ACC112 (cell line): ENCODE results near the gene MGRN1.

Experiments
- H2AFZ ChIP-seq: fragments of 200-600 bp; sonication (generic); one replicate; pipeline ENCODE4 v1.6.0; 2017; ENCODE audit warnings: antibody characterized with exemption, low read length; ENCODE audit not compliant: unreplicated experiment
- H3K27ac ChIP-seq: fragments of 200-600 bp; sonication (generic); 2 replicates; pipeline ENCODE4 v1.5.1; 2014; ENCODE audit warnings: low read depth, mild to moderate bottlenecking, antibody characterized with exemption, low read length, moderate library complexity
- H3K27me3 ChIP-seq: fragments of 200-600 bp; sonication (generic); 2 replicates; pipeline ENCODE4 v1.6.1; 2014; ENCODE audit warnings: mild to moderate bottlenecking, antibody characterized with exemption, low read length, moderate library complexity, mixed read lengths; ENCODE audit not compliant: insufficient read depth
- H3K36me3 ChIP-seq: fragments of 200-600 bp; sonication (generic); 2 replicates; pipeline ENCODE4 v1.6.1; 2016; ENCODE audit warnings: mild to moderate bottlenecking, antibody characterized with exemption, low read length, moderate library complexity, mixed read lengths; ENCODE audit not compliant: insufficient read depth
- H3K4me1 ChIP-seq: fragments of 200-600 bp; sonication (generic); one replicate; pipeline ENCODE4 v1.6.1; 2016; ENCODE audit warnings: low read length, mixed read lengths; ENCODE audit not compliant: insufficient read depth, unreplicated experiment, control insufficient read depth
- H3K4me3 ChIP-seq: fragments of 200-600 bp; sonication (generic); 2 replicates; pipeline ENCODE4 v1.5.1; 2014; ENCODE audit warnings: mild to moderate bottlenecking, low read depth, low read length
- H3K79me2 ChIP-seq: fragments of 200-600 bp; sonication (generic); one replicate; pipeline ENCODE4 v1.6.0; 2016; ENCODE audit warnings: low read length; ENCODE audit not compliant: control insufficient read depth, unreplicated experiment, insufficient read depth

MGRN1 gene

DNA sequence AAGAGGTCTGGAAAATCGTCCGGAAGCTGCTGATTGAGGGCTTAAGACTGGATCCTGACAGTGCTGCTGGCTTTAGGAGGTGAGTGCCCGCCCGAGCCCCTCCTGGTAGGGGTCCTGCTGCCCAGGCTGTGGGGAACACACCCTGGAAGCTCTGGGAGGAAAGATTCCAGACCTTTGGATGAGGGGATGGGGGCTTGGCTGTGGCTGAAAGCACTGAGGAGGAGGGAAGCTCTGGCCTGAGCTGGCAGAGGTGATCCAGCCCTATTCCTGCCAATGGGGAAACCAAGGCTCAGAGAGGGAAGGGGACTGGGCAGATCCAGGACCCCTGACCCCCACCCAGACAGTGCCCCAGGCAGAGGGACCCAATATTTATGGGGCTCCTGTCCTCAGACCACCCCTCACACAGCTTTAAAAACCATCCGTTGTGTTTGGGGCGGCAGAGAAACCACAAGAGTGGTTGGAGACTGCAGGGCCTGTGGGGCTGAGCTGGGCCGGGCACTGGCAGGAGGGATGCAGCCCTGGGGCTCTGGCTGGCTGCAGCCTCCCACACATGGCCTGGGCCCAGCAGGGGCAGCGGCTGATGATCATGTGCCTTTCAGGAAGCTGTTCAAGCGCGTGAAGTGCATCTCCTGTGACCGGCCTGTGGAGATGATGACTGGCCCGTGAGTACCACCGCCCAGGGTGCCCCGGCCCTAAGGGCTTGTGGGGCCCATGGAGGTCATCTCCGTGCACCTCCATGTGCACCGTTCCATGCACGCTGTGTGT is 32.7 kb upstream of the MGRN1 start:
- Histone ChIP-seq H3K79me2 (no peaks in the 10 kb centered on the region), H2AFZ (no peak overlapping the region), H3K36me3 (no peaks in the 10 kb centered on the region), H3K27me3 (peaks cover 23% of the 10 kb centered on the region), H3K4me1 (no peaks in the 10 kb centered on the region), H3K27ac (no peak overlapping the region), H3K4me3 (no peak overlapping the region)

DNA sequence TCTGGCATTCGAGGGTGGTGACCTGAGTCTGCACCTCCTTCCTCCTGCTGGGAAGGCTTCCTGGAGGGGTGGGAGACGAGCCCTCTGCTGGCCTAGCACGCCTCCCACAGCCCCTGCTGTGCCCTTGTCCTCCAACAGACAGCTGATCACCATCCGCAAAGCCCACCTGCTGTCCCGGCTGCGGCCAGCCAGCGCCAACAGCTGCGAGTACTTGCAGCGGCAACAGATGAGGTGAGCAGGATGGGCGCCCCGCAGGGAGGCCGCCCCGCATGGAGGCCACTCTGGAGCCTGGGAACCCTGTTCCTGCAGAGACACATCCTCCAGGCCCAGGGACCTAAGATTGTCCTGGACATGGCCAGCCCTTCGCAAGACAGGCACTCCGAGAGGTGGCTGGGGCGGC is 31.5 kb upstream of the MGRN1 start:
- Histone ChIP-seq H3K27ac (no peak overlapping the region), H2AFZ (no peak overlapping the region), H3K4me3 (no peak overlapping the region), H3K4me1 (no peaks in the 10 kb centered on the region), H3K79me2 (no peaks in the 10 kb centered on the region), H3K27me3 (peaks cover 14% of the 10 kb centered on the region; the same call in 1 of the 2 replicates), H3K36me3 (no peaks in the 10 kb centered on the region)

GRCh38 chr16:4594433-4595410 is 29.9 kb upstream of the MGRN1 start:
- Histone ChIP-seq H3K27ac (no peak overlapping the region), H3K36me3 (no peaks in the 10 kb centered on the region), H3K27me3 (0 out of 2 replicates have a peak, but pooled peaks cover 8% of the 10 kb centered on the region), H3K4me1 (no peaks in the 10 kb centered on the region), H3K4me3 (no peak overlapping the region), H3K79me2 (no peaks in the 10 kb centered on the region), H2AFZ (no peak overlapping the region)

GRCh38 chr16:4597174-4597573 is 27.5 kb upstream of the MGRN1 start:
- Histone ChIP-seq H2AFZ (no peak overlapping the region), H3K36me3 (no peaks in the 10 kb centered on the region), H3K4me1 (peaks cover 5% of the 10 kb centered on the region), H3K27me3 (0 out of 2 replicates have a peak, but pooled peaks cover 10% of the 10 kb centered on the region), H3K79me2 (no peaks in the 10 kb centered on the region), H3K4me3 (no peak overlapping the region), H3K27ac (no peak overlapping the region)

- Histone ChIP-seq H3K27ac (no peak overlapping the region), H3K4me3 (no peak overlapping the region), H3K4me1 (peaks cover 5% of the 10 kb centered on the region), H2AFZ (no peak overlapping the region), H3K27me3 (0 out of 2 replicates have a peak, but pooled peaks cover 10% of the 10 kb centered on the region), H3K36me3 (no peaks in the 10 kb centered on the region), H3K79me2 (no peaks in the 10 kb centered on the region)
Measured at GRCh38 chr16:4599037-4599436, 25.6 kb upstream of the MGRN1 start.

GRCh38 chr16:4599545-4599944 is 25.1 kb upstream of the MGRN1 start:
- H3K79me2 ChIP-seq, result no peaks in the 10 kb centered on the region
- H3K36me3 ChIP-seq, result no peaks in the 10 kb centered on the region
- no peak overlapping the region for H3K4me3 ChIP-seq
- H2AFZ ChIP-seq, result no peak overlapping the region
- H3K4me1 ChIP-seq, result peaks cover 5% of the 10 kb centered on the region
- no peak overlapping the region for H3K27ac ChIP-seq
- 0 out of 2 replicates have a peak, but pooled peaks cover 10% of the 10 kb centered on the region for H3K27me3 ChIP-seq

DNA sequence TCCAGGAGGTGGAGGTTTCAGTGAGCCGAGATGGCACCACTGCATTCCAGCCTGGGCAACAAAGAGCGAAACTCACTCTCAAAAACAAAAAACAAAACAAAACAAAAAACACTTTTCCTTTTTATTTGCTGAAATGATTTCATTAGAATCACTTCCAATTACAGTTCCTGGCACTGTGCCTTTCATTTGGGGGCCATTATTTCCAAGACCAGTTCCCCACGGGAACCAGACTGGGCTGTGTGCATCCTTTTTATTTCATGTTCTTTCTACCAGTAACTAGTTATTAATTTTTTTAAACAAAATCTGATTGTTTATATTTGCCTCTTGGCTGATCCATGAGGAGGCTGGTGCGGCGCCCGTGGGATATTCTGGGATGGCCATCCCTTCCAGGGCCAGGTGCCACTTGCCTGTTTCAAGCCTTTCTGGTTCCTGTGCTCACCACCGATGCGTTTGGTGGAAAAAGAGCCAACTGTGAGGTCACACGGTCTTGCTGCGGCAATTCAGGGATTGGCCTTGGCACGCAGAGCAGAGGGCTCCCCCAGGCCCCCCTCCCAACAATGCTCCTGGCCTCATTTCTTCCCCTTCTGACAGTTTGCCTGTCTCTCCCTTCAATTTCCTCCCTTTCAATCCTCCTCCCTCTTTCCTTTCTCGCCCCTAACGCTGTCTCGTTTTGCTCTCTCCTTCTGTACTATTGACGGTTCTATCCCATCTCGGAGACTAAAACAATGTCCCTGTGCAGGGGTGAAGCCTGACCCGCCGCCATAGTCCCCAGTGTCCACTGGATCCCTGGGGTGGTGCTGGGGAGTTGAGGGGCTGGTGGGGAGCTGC is 23.4 kb upstream of the MGRN1 start:
- Histone ChIP-seq H3K79me2 (no peaks in the 10 kb centered on the region), H3K36me3 (no peaks in the 10 kb centered on the region), H3K4me1 (peaks cover 5% of the 10 kb centered on the region), H3K27me3 (0 out of 2 replicates have a peak, but pooled peaks cover 10% of the 10 kb centered on the region), H3K27ac (no peak overlapping the region), H3K4me3 (no peak overlapping the region), H2AFZ (no peak overlapping the region)

GRCh38 chr16:4601864-4602186 is 22.8 kb upstream of the MGRN1 start:
- H3K36me3 ChIP-seq, result no peaks in the 10 kb centered on the region
- 0 out of 2 replicates have a peak, but pooled peaks cover 6% of the 10 kb centered on the region for H3K27me3 ChIP-seq
- H3K4me1 ChIP-seq, result peaks cover 5% of the 10 kb centered on the region
- no peaks in the 10 kb centered on the region for H3K79me2 ChIP-seq
- H3K4me3 ChIP-seq, result no peak overlapping the region
- no peak overlapping the region for H3K27ac ChIP-seq
- H2AFZ ChIP-seq, result no peak overlapping the region

GRCh38 chr16:4602331-4602730 is 22.3 kb upstream of the MGRN1 start:
- no peak overlapping the region for H3K4me3 ChIP-seq
- no peak overlapping the region for H2AFZ ChIP-seq
- no peaks in the 10 kb centered on the region for H3K36me3 ChIP-seq
- peaks cover 5% of the 10 kb centered on the region for H3K4me1 ChIP-seq
- H3K27me3 ChIP-seq, result 0 out of 2 replicates have a peak, but pooled peaks cover 6% of the 10 kb centered on the region
- no peaks in the 10 kb centered on the region for H3K79me2 ChIP-seq
- no peak overlapping the region for H3K27ac ChIP-seq

- Histone ChIP-seq H3K27me3 (0 out of 2 replicates have a peak, but pooled peaks cover 6% of the 10 kb centered on the region), H2AFZ (no peak overlapping the region), H3K4me3 (no peak overlapping the region), H3K27ac (no peak overlapping the region), H3K4me1 (peaks cover 5% of the 10 kb centered on the region), H3K79me2 (no peaks in the 10 kb centered on the region), H3K36me3 (no peaks in the 10 kb centered on the region)
Measured at GRCh38 chr16:4603624-4604170, 20.9 kb upstream of the MGRN1 start.
